Measurements from ENCODE around the gene ABCA4. TPM values are rescaled to one million over a fixed set of nuclear protein-coding genes. Genes with fewer than 3 reads are reported as not detected.

The ABCA4 gene
- total and polyA plus RNA-seq, 2 of the 8 experiments (the other 6 are each of a cell fraction or from before 2014, with no cell fraction given): 0.06 TPM; not detected in 1

DNA sequence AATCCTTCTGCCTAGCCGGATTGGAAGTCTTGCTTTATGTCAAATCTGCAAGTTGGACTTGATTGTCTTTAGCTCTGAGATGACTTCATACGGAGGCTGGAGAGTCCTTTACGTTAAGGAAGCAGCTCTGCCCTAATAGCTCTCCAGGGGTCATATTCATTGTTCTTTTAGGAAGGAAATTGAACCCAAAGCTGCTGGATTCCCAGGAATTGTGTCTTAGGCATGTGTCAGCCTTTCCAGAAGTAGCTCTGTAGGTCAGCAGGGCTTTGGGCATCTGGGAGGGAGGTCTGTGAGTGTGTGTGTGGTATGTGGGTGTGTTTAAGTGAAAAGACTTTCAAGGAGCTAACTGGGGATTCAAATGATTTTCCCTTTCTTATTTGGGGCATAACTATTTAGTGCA, 82.4 kb downstream of the ABCA4 start:
- no peak overlapping the region for H2AK5ac ChIP-seq (ENCODE audit: low read depth, low read length)
- H4K20me1 ChIP-seq (replicated peaks in 1 of 2; ENCODE audit: control insufficient read depth in 1 of 2, insufficient read depth in 2 of 2, low read length in 2 of 2): no peaks in the 10 kb centered on the region
- no peaks in the 10 kb centered on the region for H3K23me2 ChIP-seq (ENCODE audit: low read depth, low read length)
- H3K79me1 ChIP-seq (ENCODE audit: low read depth, low read length): no peaks in the 10 kb centered on the region
- H3K56ac ChIP-seq (replicated peaks; ENCODE audit: insufficient read length, low read depth, low read length): no peak overlapping the region
- H2BK15ac ChIP-seq (ENCODE audit: low read length): no peak overlapping the region; the same call in 1 of the 2 replicates
- no peak overlapping the region for H2BK20ac ChIP-seq (ENCODE audit: low read length)
- H3K23ac ChIP-seq (ENCODE audit: insufficient read length): no peak overlapping the region
- no peak overlapping the region for H4K91ac ChIP-seq (replicated peaks; ENCODE audit: insufficient read length, low read length)
- H4K8ac ChIP-seq (ENCODE audit: extremely low read depth, insufficient read depth, low read length): no peak overlapping the region
- H3K4ac ChIP-seq (replicated peaks; ENCODE audit: insufficient read length, low read depth, low read length): no peak overlapping the region
- H2AFZ ChIP-seq (ENCODE audit: low read length): no peak overlapping the region
- H2BK5ac ChIP-seq (ENCODE audit: low read depth, low read length): no peak overlapping the region
- H4K5ac ChIP-seq (ENCODE audit: insufficient read length, low read depth, low read length): no peak overlapping the region
- peaks cover 0 to 3% (median 0%) of the 10 kb centered on the region in 4 experiments; a peak in 1 of 7 replicates for H3K4me1 ChIP-seq (replicated peaks in 1 of 4; ENCODE audit: control insufficient read depth in 3 of 4, insufficient read depth in 4 of 4, low read length in 3 of 4)
- H3K18ac ChIP-seq (ENCODE audit: extremely low read depth, low read length): no peak overlapping the region
- H2BK120ac ChIP-seq (replicated peaks; ENCODE audit: low read depth, low read length): no peak overlapping the region
- H3K4me2 ChIP-seq (ENCODE audit: insufficient read depth in 1 of 2, low read depth in 2 of 2, low read length in 2 of 2): no peak overlapping the region
- FAIRE-seq: no peak
- H2BK12ac ChIP-seq (ENCODE audit: low read depth, low read length): no peak overlapping the region
- H3K9ac ChIP-seq (replicated peaks in 1 of 4; ENCODE audit: extremely low read depth in 1 of 4, low read depth in 3 of 4, low read length in 3 of 4): no peak overlapping the region
- ChIA-PET CTCF (ENCODE audit: partially characterized antibody) (interaction anchor here (0.6 to 38.0 kb wide), 15 partner anchors 3 to 316 kb away, joined by 3 to 807 read pairs (median 5); no protein-coding TSS in a partner anchor), POLR2A (ENCODE audit: partially characterized antibody) (no interaction called here)
- no peak overlapping the region for H3K27ac ChIP-seq (ENCODE audit: low read depth, low read length)
- H3K79me2 ChIP-seq (ENCODE audit: control insufficient read depth in 1 of 2, insufficient read depth in 2 of 2, low read length in 2 of 2): no peaks in the 10 kb centered on the region
- TF ChIP-seq CTBP2 (IDR thresholded peaks at IDR 0.05; ENCODE audit: borderline replicate concordance, insufficient read depth, insufficient read length, low read length): no peak
- TF ChIP-seq PHF8 (conservative IDR thresholded peaks at IDR 0.05; ENCODE audit: low read depth, low read length): no peak
- no peak for TF ChIP-seq KDM4A (IDR thresholded peaks at IDR 0.05; ENCODE audit: low read depth, low read length, severe bottlenecking)
- no peak for TF ChIP-seq SRF (IDR thresholded peaks at IDR 0.05; ENCODE audit: low read depth, low read length)
- no peak for TF ChIP-seq RFX5 (IDR thresholded peaks at IDR 0.05; ENCODE audit: borderline replicate concordance, low read depth, low read length)
- TF ChIP-seq SP2 (IDR thresholded peaks at IDR 0.05; ENCODE audit: low read length): no peak
- no peak for TF ChIP-seq CHD2 (IDR thresholded peaks at IDR 0.05; ENCODE audit: low read length)
- TF ChIP-seq SIN3A (conservative IDR thresholded peaks at IDR 0.05 in 1 of 2, IDR thresholded peaks at IDR 0.05 in 1 of 2; ENCODE audit: low read depth in 1 of 2, low read length in 2 of 2): no peak
- TF ChIP-seq SIRT6 (IDR thresholded peaks at IDR 0.05; ENCODE audit: low read length): no peak
- TF ChIP-seq, protein P1, sequence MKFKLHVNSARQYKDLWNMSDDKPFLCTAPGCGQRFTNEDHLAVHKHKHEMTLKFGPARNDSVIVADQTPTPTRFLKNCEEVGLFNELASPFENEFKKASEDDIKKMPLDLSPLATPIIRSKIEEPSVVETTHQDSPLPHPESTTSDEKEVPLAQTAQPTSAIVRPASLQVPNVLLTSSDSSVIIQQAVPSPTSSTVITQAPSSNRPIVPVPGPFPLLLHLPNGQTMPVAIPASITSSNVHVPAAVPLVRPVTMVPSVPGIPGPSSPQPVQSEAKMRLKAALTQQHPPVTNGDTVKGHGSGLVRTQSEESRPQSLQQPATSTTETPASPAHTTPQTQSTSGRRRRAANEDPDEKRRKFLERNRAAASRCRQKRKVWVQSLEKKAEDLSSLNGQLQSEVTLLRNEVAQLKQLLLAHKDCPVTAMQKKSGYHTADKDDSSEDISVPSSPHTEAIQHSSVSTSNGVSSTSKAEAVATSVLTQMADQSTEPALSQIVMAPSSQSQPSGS (IDR thresholded peaks at IDR 0.05; ENCODE audit: low read length): no peak
- no peak for TF ChIP-seq TAF7 (optimal IDR thresholded peaks at IDR 0.05; ENCODE audit: borderline replicate concordance, low read depth, low read length)
- TF ChIP-seq HDAC2 (IDR thresholded peaks at IDR 0.05; ENCODE audit: borderline replicate concordance in 1 of 2, low read depth in 2 of 2, low read length in 2 of 2): no peak
- no peak overlapping the region for H3K4me3 ChIP-seq (ENCODE audit: extremely low read depth in 1 of 4, insufficient read depth in 2 of 4, low read depth in 3 of 4, low read length in 4 of 4)
- H3K36me3 ChIP-seq (ENCODE audit: control insufficient read depth in 2 of 4, insufficient read depth in 4 of 4, low read length in 3 of 4): no peaks in the 10 kb centered on the region
- H3K9me3 ChIP-seq (ENCODE audit: insufficient read depth in 2 of 2, low read depth in 1 of 2, low read length in 1 of 2): no peaks in the 10 kb centered on the region
- H3K14ac ChIP-seq (ENCODE audit: insufficient read length): no peak overlapping the region
- WGBS, 2 experiments (ENCODE audit: extremely low coverage in 1 of 2, insufficient coverage in 1 of 2, insufficient read length in 1 of 2, insufficient replicate concordance in 2 of 2, low coverage in 1 of 2, low lambda C conversion rate in 2 of 2, missing lambda C conversion rate in 1 of 2): 64% methylated on average over 3 of the region's 3 CpGs; no CpG with 5 or more reads in 1 of the 2 experiments
- no peak for DNase-seq (ENCODE audit: low read depth in 1 of 2, low spot score in 2 of 2)
- H3K27me3 ChIP-seq (replicated peaks in 1 of 4; ENCODE audit: control insufficient read depth in 3 of 4, extremely low read depth in 1 of 4, insufficient read depth in 3 of 4, low read length in 3 of 4): no peaks in the 10 kb centered on the region; a peak in 1 of 7 replicates
